ENCODE results near the gene CDHR5. TPM values are rescaled to one million over a fixed set of nuclear protein-coding genes. Genes with fewer than 3 reads are reported as not detected.

Gene CDHR5
- total RNA-seq, 1 donor from 2014 or later: 0.92 TPM

GRCh38 chr11:573146-573759 is 51.5 kb downstream of the CDHR5 start:
- no peak for TF ChIP-seq CTCF (IDR thresholded peaks at IDR 0.05; ENCODE audit: insufficient read depth, low read length, poor library complexity, severe bottlenecking)
- Histone ChIP-seq H3K36me3 (ENCODE audit: control insufficient read depth, insufficient read depth, low read length) (no peaks in the 10 kb centered on the region), H3K4me3 (ENCODE audit: low read depth, low read length) (no peak overlapping the region), H3K27me3 (ENCODE audit: control insufficient read depth, insufficient read depth, low read length) (no peaks in the 10 kb centered on the region)
- DNase-seq (ENCODE audit: low read depth): no peak

- Histone ChIP-seq H3K27me3 (ENCODE audit: control insufficient read depth, insufficient read depth, low read length) (no peaks in the 10 kb centered on the region), H3K4me3 (ENCODE audit: low read depth, low read length) (no peak overlapping the region), H3K36me3 (ENCODE audit: control insufficient read depth, insufficient read depth, low read length) (no peaks in the 10 kb centered on the region)
- DNase-seq (ENCODE audit: low read depth): no peak
- no peak for TF ChIP-seq CTCF (IDR thresholded peaks at IDR 0.05; ENCODE audit: insufficient read depth, low read length, poor library complexity, severe bottlenecking)
Measured at GRCh38 chr11:571802-572185, 53.0 kb downstream of the CDHR5 start.

- no peak for DNase-seq (ENCODE audit: low read depth)
- Histone ChIP-seq H3K27me3 (ENCODE audit: control insufficient read depth, insufficient read depth, low read length) (no peaks in the 10 kb centered on the region), H3K36me3 (ENCODE audit: control insufficient read depth, insufficient read depth, low read length) (no peaks in the 10 kb centered on the region), H3K4me3 (ENCODE audit: low read depth, low read length) (peak overlapping the region; percentile 44)
- TF ChIP-seq CTCF (IDR thresholded peaks at IDR 0.05; ENCODE audit: insufficient read depth, low read length, poor library complexity, severe bottlenecking): no peak
Measured at GRCh38 chr11:569158-569885, 55.4 kb downstream of the CDHR5 start.

GRCh38 chr11:568306-569157 is 56.2 kb downstream of the CDHR5 start:
- TF ChIP-seq CTCF (IDR thresholded peaks at IDR 0.05; ENCODE audit: insufficient read depth, low read length, poor library complexity, severe bottlenecking): no peak
- peak overlapping the region; percentile 74 for H3K4me3 ChIP-seq (ENCODE audit: low read depth, low read length)
- no peaks in the 10 kb centered on the region for H3K27me3 ChIP-seq (ENCODE audit: control insufficient read depth, insufficient read depth, low read length)
- peaks cover 2% of the 10 kb centered on the region for H3K36me3 ChIP-seq (ENCODE audit: control insufficient read depth, insufficient read depth, low read length)
- peak; percentile 70 for DNase-seq (ENCODE audit: low read depth)

- H3K27me3 ChIP-seq (ENCODE audit: control insufficient read depth, insufficient read depth, low read length): no peaks in the 10 kb centered on the region
- no peak for DNase-seq (ENCODE audit: low read depth)
- no peak for TF ChIP-seq CTCF (IDR thresholded peaks at IDR 0.05; ENCODE audit: insufficient read depth, low read length, poor library complexity, severe bottlenecking)
Measured at GRCh38 chr11:567629-568292, 57.0 kb downstream of the CDHR5 start.

More at GRCh38 chr11:567629-568292, 57.0 kb downstream of the CDHR5 start:
- H3K4me3 ChIP-seq (ENCODE audit: low read depth, low read length): peak overlapping the region; percentile 74
- H3K36me3 ChIP-seq (ENCODE audit: control insufficient read depth, insufficient read depth, low read length): peaks cover 2% of the 10 kb centered on the region

Data from kidney epithelial cell (primary cell).